OCI-LY3 (cell line): Measurements from ENCODE around the gene WDR37.

ENCODE experiments used
- H2AFZ ChIP-seq: fragments of 200-600, 300-600 bp; shearing (Covaris generic); 2 replicates; pipeline ENCODE4 v1.6.0; 2014; ENCODE audit warnings: antibody characterized with exemption, low read depth, low read length
- H3K27ac ChIP-seq: fragments of 200-600, 300-600 bp; sonication (generic); 2 replicates; pipeline ENCODE4 v1.5.1; 2014; ENCODE audit warnings: mild to moderate bottlenecking, low read length, moderate library complexity, mixed read lengths
- H3K27me3 ChIP-seq: fragments of 200-600, 300-600 bp; sonication (generic); 2 replicates; pipeline ENCODE4 v1.6.1; 2014; ENCODE audit warnings: low read depth, low read length, mixed read lengths
- H3K36me3 ChIP-seq: fragments of 200-600, 300-600 bp; sonication (generic); replicated peaks from 2 replicates; pipeline ENCODE3; 2014; ENCODE audit warnings: low read depth, low read length, mixed read lengths
- H3K4me1 ChIP-seq: fragments of 300-600, 200-600 bp; sonication (generic); 2 replicates; pipeline ENCODE4 v1.6.1; 2014; ENCODE audit warnings: low read length, mixed read lengths
- H3K4me2 ChIP-seq: fragments of 200-600, 300-600 bp; sonication (generic); 2 replicates; pipeline ENCODE4 v1.6.1; 2014; ENCODE audit warnings: low read length, mixed read lengths
- H3K4me3 ChIP-seq: fragments of 300-600, 200-600 bp; sonication (generic); 2 replicates; pipeline ENCODE4 v1.5.1; 2014; ENCODE audit warnings: antibody characterized with exemption, mild to moderate bottlenecking, low read length, moderate library complexity
- H3K79me2 ChIP-seq: fragments of 300-600, 200-600 bp; shearing (Covaris generic); 2 replicates; pipeline ENCODE4 v1.6.1; 2014; ENCODE audit warnings: mild to moderate bottlenecking, low read length, mixed read lengths
- H3K9ac ChIP-seq: fragments of 300-600, 200-600 bp; shearing (Covaris generic); 2 replicates; pipeline ENCODE4 v1.6.0; 2014; ENCODE audit warnings: mild to moderate bottlenecking, low read length, moderate library complexity
- H3K9me3 ChIP-seq: fragments of 200-600, 300-600 bp; shearing (Covaris generic); 2 replicates; pipeline ENCODE4 v1.6.1; 2014; ENCODE audit warnings: low read length, mixed read lengths; ENCODE audit not compliant: insufficient read depth
- H4K20me1 ChIP-seq: fragments of 200-600, 300-600 bp; sonication (generic); 2 replicates; pipeline ENCODE4 v1.6.1; 2016; ENCODE audit warnings: low read length, mixed read lengths; ENCODE audit not compliant: insufficient read depth
- CTCF ChIP-seq: fragments of 200-600, 300-600 bp; sonication (generic); IDR thresholded peaks from 2 replicates; pipeline ENCODE4 v1.5.1; 2014; ENCODE audit warnings: antibody characterized with exemption, low read length, low read depth
- EZH2phosphoT487 ChIP-seq: fragments of 200-600 bp; shearing (Covaris generic); IDR thresholded peaks from 2 replicates; pipeline ENCODE4 v1.6.1; 2018; ENCODE audit warnings: antibody characterized with exemption, mixed run types, low read depth

Gene WDR37

GRCh38 chr10:1096287-1096889, 40.2 kb downstream of the WDR37 start:
- no peak for TF ChIP-seq CTCF
- TF ChIP-seq EZH2phosphoT487 = no peak
- no peak overlapping the region for H3K4me2 ChIP-seq

DNA sequence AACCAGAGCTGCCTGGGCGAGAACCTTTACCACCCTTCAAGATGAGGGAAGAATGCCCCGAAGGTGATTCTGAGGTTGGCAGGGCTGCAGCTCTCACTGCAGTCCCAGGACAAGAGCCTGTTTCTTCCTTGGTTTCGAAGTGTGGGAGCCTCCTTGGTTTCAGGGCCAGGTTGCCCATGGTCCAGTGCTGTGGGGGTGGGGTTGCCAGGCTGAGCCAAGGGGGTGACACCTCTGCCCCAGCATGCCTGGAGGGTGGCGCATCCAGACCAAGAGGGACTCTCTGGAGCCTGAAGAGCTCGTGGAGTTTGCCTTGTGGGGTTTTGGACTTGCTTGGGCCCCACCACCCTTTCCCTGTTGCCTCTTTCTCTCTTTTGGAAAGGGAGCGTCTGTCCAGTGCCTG, 41.3 kb downstream of the WDR37 start:
- H3K36me3 ChIP-seq = no peaks in the 10 kb centered on the region
- H3K9ac ChIP-seq = no peak overlapping the region
- H3K4me1 ChIP-seq = no peaks in the 10 kb centered on the region
- H3K4me3 ChIP-seq = no peak overlapping the region
- no peak overlapping the region for H2AFZ ChIP-seq
- no peak overlapping the region for H3K4me2 ChIP-seq
- H3K27me3 ChIP-seq = no peaks in the 10 kb centered on the region
- H3K27ac ChIP-seq = no peak overlapping the region
- no peaks in the 10 kb centered on the region for H3K79me2 ChIP-seq
- no peaks in the 10 kb centered on the region for H3K9me3 ChIP-seq
- TF ChIP-seq CTCF (no peak), EZH2phosphoT487 (no peak)
- no peaks in the 10 kb centered on the region for H4K20me1 ChIP-seq

More at GRCh38 chr10:1096287-1096889, 40.2 kb downstream of the WDR37 start:
- no peaks in the 10 kb centered on the region for H3K36me3 ChIP-seq
- no peak overlapping the region for H3K9ac ChIP-seq
- H3K4me3 ChIP-seq = no peak overlapping the region
- no peak overlapping the region for H3K27ac ChIP-seq
- H3K4me1 ChIP-seq = no peaks in the 10 kb centered on the region
- H2AFZ ChIP-seq = no peak overlapping the region
- no peaks in the 10 kb centered on the region for H4K20me1 ChIP-seq
- H3K27me3 ChIP-seq = no peaks in the 10 kb centered on the region
- H3K9me3 ChIP-seq = no peaks in the 10 kb centered on the region
- no peaks in the 10 kb centered on the region for H3K79me2 ChIP-seq

- Histone ChIP-seq H3K4me1 (no peaks in the 10 kb centered on the region), H2AFZ (no peak overlapping the region), H3K4me2 (no peak overlapping the region), H4K20me1 (no peaks in the 10 kb centered on the region), H3K27me3 (no peaks in the 10 kb centered on the region), H3K79me2 (no peaks in the 10 kb centered on the region), H3K27ac (no peak overlapping the region), H3K9ac (no peak overlapping the region), H3K4me3 (no peak overlapping the region), H3K36me3 (no peaks in the 10 kb centered on the region), H3K9me3 (no peaks in the 10 kb centered on the region)
- TF ChIP-seq EZH2phosphoT487 (no peak), CTCF (no peak)
Observed at GRCh38 chr10:1100143-1100542, 44.0 kb downstream of the WDR37 start.

- no peak overlapping the region for H3K4me2 ChIP-seq
- H3K36me3 ChIP-seq = no peaks in the 10 kb centered on the region
- TF ChIP-seq EZH2phosphoT487 (no peak), CTCF (no peak)
- H4K20me1 ChIP-seq = no peaks in the 10 kb centered on the region
- H3K79me2 ChIP-seq = no peaks in the 10 kb centered on the region
- no peak overlapping the region for H2AFZ ChIP-seq
- H3K4me1 ChIP-seq = no peaks in the 10 kb centered on the region
- no peaks in the 10 kb centered on the region for H3K9me3 ChIP-seq
- no peak overlapping the region for H3K27ac ChIP-seq
- H3K9ac ChIP-seq = no peak overlapping the region
- no peak overlapping the region for H3K4me3 ChIP-seq
- no peaks in the 10 kb centered on the region for H3K27me3 ChIP-seq
Observed at GRCh38 chr10:1100691-1101368, 44.6 kb downstream of the WDR37 start.
